GM12878 (cell line): ENCODE measurements around the gene HYDIN.
"Not testable (repeated sequence)": the region's sequence is repeated elsewhere in the genome, so short reads cannot be mapped to it uniquely, and the experiment has no call there.

Source experiments
- CBX5 ChIP-seq: sonication (generic); IDR thresholded peaks from 2 replicates; pipeline ENCODE4 v1.6.1; 2016; ENCODE audit warnings: low read depth, moderate library complexity, mild to moderate bottlenecking, inconsistent platforms
- CREB1 ChIP-seq: IDR thresholded peaks from 2 replicates; pipeline ENCODE4 v1.6.1; 2012; ENCODE audit warnings: low read depth, mild to moderate bottlenecking, inconsistent platforms
- CREM ChIP-seq: IDR thresholded peaks from 2 replicates; pipeline ENCODE4 v1.6.1; 2014; ENCODE audit warnings: antibody characterized with exemption, low read depth
- CTCF ChIP-seq, 3 experiments: IDR thresholded peaks in 2 of 3; conservative IDR thresholded peaks in 1 of 3; 2 replicates each; pipeline ENCODE4 v1.5.1; 2011; ENCODE audit warnings: low read depth in 3 of 3, low read length in 3 of 3, mild to moderate bottlenecking in 3 of 3, control low read depth in 2 of 3, moderate library complexity in 2 of 3, inconsistent platforms in 1 of 3, mixed read lengths in 1 of 3; ENCODE audit not compliant: control insufficient read depth in 2 of 3, insufficient read depth in 1 of 3; ENCODE audit errors: extremely low read depth in 1 of 3
- HDAC6 ChIP-seq: fragments of 200-600 bp; sonication (generic); IDR thresholded peaks from one replicate; pipeline ENCODE4 v1.8.0; 2017; ENCODE audit warnings: antibody characterized with exemption; ENCODE audit not compliant: unreplicated experiment
- MAX ChIP-seq: IDR thresholded peaks from 2 replicates; pipeline ENCODE4 v1.6.1; 2012; ENCODE audit warnings: low read depth, low read length, improper control_type of control experiment
- RAD21 ChIP-seq: IDR thresholded peaks from 2 replicates; pipeline ENCODE4 v1.6.1; 2011; ENCODE audit warnings: mild to moderate bottlenecking, low read depth, low read length, moderate library complexity; ENCODE audit not compliant: insufficient read depth
- TCF3 ChIP-seq: IDR thresholded peaks from 2 replicates; pipeline ENCODE4 v1.6.1; 2012; ENCODE audit warnings: low read depth, mild to moderate bottlenecking, low read length, borderline replicate concordance; ENCODE audit not compliant: insufficient read depth
- TF ChIP-seq, protein P1 (sequence below): IDR thresholded peaks from 2 replicates; pipeline ENCODE4 v1.6.1; 2011; ENCODE audit warnings: borderline replicate concordance, low read depth, mild to moderate bottlenecking, moderate library complexity, mixed read lengths, low read length; ENCODE audit not compliant: insufficient read depth; ENCODE audit errors: extremely low read length

DNA sequence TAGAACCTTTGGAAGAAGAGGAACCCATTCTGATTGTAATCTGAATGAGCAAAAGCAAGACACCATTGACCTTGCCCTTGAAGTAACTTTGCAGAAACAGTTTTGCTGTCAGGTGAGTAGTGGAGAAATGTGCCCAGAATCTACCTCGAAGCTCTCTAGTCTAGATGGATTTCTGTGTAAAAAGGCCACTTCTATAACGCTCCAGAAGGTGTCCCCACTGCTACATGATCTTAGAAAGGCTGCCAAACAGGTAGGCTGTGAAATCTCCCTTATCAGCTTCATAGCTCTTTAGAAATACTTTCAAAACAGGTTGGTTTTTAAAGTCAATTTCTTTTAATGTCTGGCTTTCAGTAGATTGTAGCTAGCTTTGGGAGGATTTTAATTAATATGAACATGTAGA, 230.8 kb downstream of the HYDIN start:
- not testable (repeated sequence) for TF ChIP-seq CTCF (IDR thresholded peaks at IDR 0.05 in 2 of 3, conservative IDR thresholded peaks at IDR 0.05 in 1 of 3; ENCODE audit: control insufficient read depth in 2 of 3, extremely low read depth in 1 of 3, insufficient read depth in 1 of 3, low read depth in 3 of 3, low read length in 3 of 3); HDAC6; CBX5; MAX; CREB1; RAD21; CREM; TCF3
- TF ChIP-seq, protein P1, sequence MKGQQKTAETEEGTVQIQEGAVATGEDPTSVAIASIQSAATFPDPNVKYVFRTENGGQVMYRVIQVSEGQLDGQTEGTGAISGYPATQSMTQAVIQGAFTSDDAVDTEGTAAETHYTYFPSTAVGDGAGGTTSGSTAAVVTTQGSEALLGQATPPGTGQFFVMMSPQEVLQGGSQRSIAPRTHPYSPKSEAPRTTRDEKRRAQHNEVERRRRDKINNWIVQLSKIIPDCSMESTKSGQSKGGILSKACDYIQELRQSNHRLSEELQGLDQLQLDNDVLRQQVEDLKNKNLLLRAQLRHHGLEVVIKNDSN = not testable (repeated sequence)
